ENCODE measurements around the gene SYTL3. TPM values are rescaled to one million over a fixed set of nuclear protein-coding genes. Genes with fewer than 3 reads are reported as not detected.

SYTL3 gene
- total RNA-seq, 1 experiment from 2014 or later = 0.09 TPM

GRCh38 chr6:158684311-158684710, 34.5 kb downstream of the SYTL3 start:
- no peaks in the 10 kb centered on the region for H3K9me3 Mint-ChIP-seq
- H3K36me3 Mint-ChIP-seq (ENCODE audit: insufficient read depth in 1 of 3, low read depth in 3 of 3) = no peaks in the 10 kb centered on the region

More at GRCh38 chr6:158684311-158684710, 34.5 kb downstream of the SYTL3 start:
- Histone ChIP-seq H3K79me1 (ENCODE audit: insufficient read depth, low read depth, low read length, poor library complexity, severe bottlenecking) (no peaks in the 10 kb centered on the region), H2BK5ac (ENCODE audit: insufficient read length, low read length) (no peak overlapping the region), H3K4ac (ENCODE audit: low read depth, low read length) (no peak overlapping the region), H4K91ac (ENCODE audit: insufficient read length, low read depth, low read length) (no peak overlapping the region), H2BK15ac (ENCODE audit: low read depth, low read length) (no peak overlapping the region), H3T11ph (ENCODE audit: low read length) (no peak overlapping the region), H2AFZ (ENCODE audit: low read length) (no peak overlapping the region), H2AK5ac (ENCODE audit: insufficient read length, low read length) (no peak overlapping the region), H4K8ac (replicated peaks; ENCODE audit: insufficient read length, low read depth, low read length) (no peak overlapping the region), H3K56ac (ENCODE audit: insufficient read length, low read depth, low read length) (no peak overlapping the region), H3K79me2 (ENCODE audit: insufficient read depth, low read length) (no peaks in the 10 kb centered on the region), H2BK12ac (ENCODE audit: insufficient read length, low read depth, low read length) (no peak overlapping the region), H2BK20ac (ENCODE audit: low read depth, low read length, poor library complexity, severe bottlenecking) (no peak overlapping the region), H4K20me1 (ENCODE audit: control insufficient read depth, insufficient read depth, insufficient read length) (no peaks in the 10 kb centered on the region), H3K23me2 (ENCODE audit: insufficient read length, low read depth, low read length, poor library complexity, severe bottlenecking) (no peaks in the 10 kb centered on the region), H3K4me1 (ENCODE audit: insufficient read depth, low read length) (no peaks in the 10 kb centered on the region), H3K27me3 (ENCODE audit: insufficient read depth, low read length) (no peaks in the 10 kb centered on the region), H3K23ac (ENCODE audit: insufficient read length, low read depth, low read length) (no peak overlapping the region), H4K5ac (ENCODE audit: insufficient read length, low read depth, low read length) (no peak overlapping the region), H3K27ac (ENCODE audit: insufficient read length, low read depth, low read length) (no peak overlapping the region), H3K4me2 (ENCODE audit: insufficient read depth, insufficient read length, low read length) (no peak overlapping the region), H3K14ac (ENCODE audit: insufficient read depth, low read length) (no peak overlapping the region), H3K18ac (ENCODE audit: insufficient read length, low read depth, low read length) (no peak overlapping the region), H3K9ac (ENCODE audit: extremely low read depth, insufficient read length, low read length) (no peak overlapping the region), H2BK120ac (ENCODE audit: low read depth, low read length, poor library complexity, severe bottlenecking) (no peak overlapping the region), H3K9me3 (ENCODE audit: control insufficient read depth, low read depth, low read length) (no peaks in the 10 kb centered on the region)
- no peak for DNase-seq
- Mint-ChIP-seq H3K4me1 (peaks cover 6 to 8% of the 10 kb centered on the region in 2 experiments), H3K27me3 (ENCODE audit: low read depth) (no peaks in the 10 kb centered on the region), H3K27ac (no peak overlapping the region; a peak in 1 of 7 replicates), H3K4me3 (no peak overlapping the region)
- no peak for TF ChIP-seq CTCF (conservative IDR thresholded peaks at IDR 0.05)
- WGBS (ENCODE audit: extremely low coverage, insufficient read length, low lambda C conversion rate) = no CpG with 5 or more reads among the region's 5 CpGs

Data from H9 (cell line).